OCI-LY3 (cell line): Measurements from ENCODE around the gene MEG3.

ENCODE experiments used
- H2AFZ ChIP-seq: fragments of 200-600, 300-600 bp; shearing (Covaris generic); 2 replicates; pipeline ENCODE4 v1.6.0; 2014; ENCODE audit warnings: antibody characterized with exemption, low read depth, low read length
- H3K27ac ChIP-seq: fragments of 200-600, 300-600 bp; sonication (generic); 2 replicates; pipeline ENCODE4 v1.5.1; 2014; ENCODE audit warnings: mild to moderate bottlenecking, low read length, moderate library complexity, mixed read lengths
- H3K27me3 ChIP-seq: fragments of 200-600, 300-600 bp; sonication (generic); 2 replicates; pipeline ENCODE4 v1.6.1; 2014; ENCODE audit warnings: low read depth, low read length, mixed read lengths
- H3K36me3 ChIP-seq: fragments of 200-600, 300-600 bp; sonication (generic); replicated peaks from 2 replicates; pipeline ENCODE3; 2014; ENCODE audit warnings: low read depth, low read length, mixed read lengths
- H3K4me1 ChIP-seq: fragments of 300-600, 200-600 bp; sonication (generic); 2 replicates; pipeline ENCODE4 v1.6.1; 2014; ENCODE audit warnings: low read length, mixed read lengths
- H3K4me2 ChIP-seq: fragments of 200-600, 300-600 bp; sonication (generic); 2 replicates; pipeline ENCODE4 v1.6.1; 2014; ENCODE audit warnings: low read length, mixed read lengths
- H3K4me3 ChIP-seq: fragments of 300-600, 200-600 bp; sonication (generic); 2 replicates; pipeline ENCODE4 v1.5.1; 2014; ENCODE audit warnings: antibody characterized with exemption, mild to moderate bottlenecking, low read length, moderate library complexity
- H3K79me2 ChIP-seq: fragments of 300-600, 200-600 bp; shearing (Covaris generic); 2 replicates; pipeline ENCODE4 v1.6.1; 2014; ENCODE audit warnings: mild to moderate bottlenecking, low read length, mixed read lengths
- H3K9ac ChIP-seq: fragments of 300-600, 200-600 bp; shearing (Covaris generic); 2 replicates; pipeline ENCODE4 v1.6.0; 2014; ENCODE audit warnings: mild to moderate bottlenecking, low read length, moderate library complexity
- H3K9me3 ChIP-seq: fragments of 200-600, 300-600 bp; shearing (Covaris generic); 2 replicates; pipeline ENCODE4 v1.6.1; 2014; ENCODE audit warnings: low read length, mixed read lengths; ENCODE audit not compliant: insufficient read depth
- H4K20me1 ChIP-seq: fragments of 200-600, 300-600 bp; sonication (generic); 2 replicates; pipeline ENCODE4 v1.6.1; 2016; ENCODE audit warnings: low read length, mixed read lengths; ENCODE audit not compliant: insufficient read depth
- EZH2phosphoT487 ChIP-seq: fragments of 200-600 bp; shearing (Covaris generic); IDR thresholded peaks from 2 replicates; pipeline ENCODE4 v1.6.1; 2018; ENCODE audit warnings: antibody characterized with exemption, mixed run types, low read depth
- TF ChIP-seq, protein P1 (sequence below): fragments of 200-600, 300-600 bp; sonication (generic); IDR thresholded peaks from 2 replicates; pipeline ENCODE4 v1.5.1; 2014; ENCODE audit warnings: antibody characterized with exemption, low read length, low read depth

The MEG3 gene

DNA sequence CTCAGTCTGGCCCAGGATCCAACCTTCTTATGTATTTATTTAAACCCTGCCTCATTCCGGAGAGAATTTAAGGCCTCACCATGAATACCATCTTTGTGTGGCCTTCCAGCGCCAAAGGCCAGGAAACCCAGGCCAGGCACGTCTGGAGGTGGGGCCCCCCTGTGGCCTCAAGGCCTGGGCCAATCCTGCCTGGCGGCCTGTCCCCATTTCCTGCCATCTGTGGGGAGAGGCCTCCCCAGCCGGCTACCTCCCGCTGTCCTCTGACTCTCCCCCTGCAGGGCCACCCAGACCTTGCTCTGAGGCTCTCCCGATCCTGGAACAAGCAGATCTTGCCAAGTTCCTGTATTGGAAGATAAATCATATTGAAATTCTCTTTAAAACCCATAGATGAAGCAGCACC is 37.4 kb upstream of the MEG3 start:
- H3K4me1 ChIP-seq = no peaks in the 10 kb centered on the region
- no peaks in the 10 kb centered on the region for H3K36me3 ChIP-seq
- H3K9me3 ChIP-seq = no peaks in the 10 kb centered on the region
- no peaks in the 10 kb centered on the region for H4K20me1 ChIP-seq
- H2AFZ ChIP-seq = no peak overlapping the region
- H3K27ac ChIP-seq = no peak overlapping the region
- H3K79me2 ChIP-seq = no peaks in the 10 kb centered on the region
- H3K4me3 ChIP-seq = no peak overlapping the region
- no peaks in the 10 kb centered on the region for H3K27me3 ChIP-seq
- no peak for TF ChIP-seq EZH2phosphoT487
- TF ChIP-seq, protein P1, sequence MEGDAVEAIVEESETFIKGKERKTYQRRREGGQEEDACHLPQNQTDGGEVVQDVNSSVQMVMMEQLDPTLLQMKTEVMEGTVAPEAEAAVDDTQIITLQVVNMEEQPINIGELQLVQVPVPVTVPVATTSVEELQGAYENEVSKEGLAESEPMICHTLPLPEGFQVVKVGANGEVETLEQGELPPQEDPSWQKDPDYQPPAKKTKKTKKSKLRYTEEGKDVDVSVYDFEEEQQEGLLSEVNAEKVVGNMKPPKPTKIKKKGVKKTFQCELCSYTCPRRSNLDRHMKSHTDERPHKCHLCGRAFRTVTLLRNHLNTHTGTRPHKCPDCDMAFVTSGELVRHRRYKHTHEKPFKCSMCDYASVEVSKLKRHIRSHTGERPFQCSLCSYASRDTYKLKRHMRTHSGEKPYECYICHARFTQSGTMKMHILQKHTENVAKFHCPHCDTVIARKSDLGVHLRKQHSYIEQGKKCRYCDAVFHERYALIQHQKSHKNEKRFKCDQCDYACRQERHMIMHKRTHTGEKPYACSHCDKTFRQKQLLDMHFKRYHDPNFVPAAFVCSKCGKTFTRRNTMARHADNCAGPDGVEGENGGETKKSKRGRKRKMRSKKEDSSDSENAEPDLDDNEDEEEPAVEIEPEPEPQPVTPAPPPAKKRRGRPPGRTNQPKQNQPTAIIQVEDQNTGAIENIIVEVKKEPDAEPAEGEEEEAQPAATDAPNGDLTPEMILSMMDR = no peak
- no peak overlapping the region for H3K4me2 ChIP-seq
- no peak overlapping the region for H3K9ac ChIP-seq

DNA sequence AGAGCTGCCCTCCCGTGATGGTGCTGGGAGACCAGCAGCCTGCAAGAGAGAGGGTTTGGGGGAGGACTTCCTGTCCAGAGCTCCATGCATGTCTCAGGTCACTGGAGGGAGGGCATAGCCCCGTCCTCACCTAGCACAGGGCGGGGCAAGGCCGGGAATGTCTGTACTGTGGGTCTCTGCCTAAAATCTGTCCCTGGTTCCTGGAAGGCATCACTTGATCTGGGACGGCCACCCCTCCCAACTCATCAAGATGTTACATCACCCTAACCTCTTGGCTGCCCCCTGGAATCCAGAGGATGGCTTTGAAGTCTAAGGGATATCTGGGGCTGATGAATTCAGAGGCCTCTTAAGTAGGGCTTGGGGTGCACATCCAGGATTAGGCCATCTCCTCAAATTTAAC is 37.0 kb upstream of the MEG3 start:
- Histone ChIP-seq H3K4me2 (no peak overlapping the region), H3K27ac (no peak overlapping the region), H3K4me3 (no peak overlapping the region), H3K36me3 (no peaks in the 10 kb centered on the region), H3K27me3 (no peaks in the 10 kb centered on the region), H2AFZ (no peak overlapping the region), H3K9ac (no peak overlapping the region), H3K79me2 (no peaks in the 10 kb centered on the region), H3K4me1 (no peaks in the 10 kb centered on the region), H3K9me3 (no peaks in the 10 kb centered on the region), H4K20me1 (no peaks in the 10 kb centered on the region)
- TF ChIP-seq, protein P1 = no peak
- no peak for TF ChIP-seq EZH2phosphoT487

DNA sequence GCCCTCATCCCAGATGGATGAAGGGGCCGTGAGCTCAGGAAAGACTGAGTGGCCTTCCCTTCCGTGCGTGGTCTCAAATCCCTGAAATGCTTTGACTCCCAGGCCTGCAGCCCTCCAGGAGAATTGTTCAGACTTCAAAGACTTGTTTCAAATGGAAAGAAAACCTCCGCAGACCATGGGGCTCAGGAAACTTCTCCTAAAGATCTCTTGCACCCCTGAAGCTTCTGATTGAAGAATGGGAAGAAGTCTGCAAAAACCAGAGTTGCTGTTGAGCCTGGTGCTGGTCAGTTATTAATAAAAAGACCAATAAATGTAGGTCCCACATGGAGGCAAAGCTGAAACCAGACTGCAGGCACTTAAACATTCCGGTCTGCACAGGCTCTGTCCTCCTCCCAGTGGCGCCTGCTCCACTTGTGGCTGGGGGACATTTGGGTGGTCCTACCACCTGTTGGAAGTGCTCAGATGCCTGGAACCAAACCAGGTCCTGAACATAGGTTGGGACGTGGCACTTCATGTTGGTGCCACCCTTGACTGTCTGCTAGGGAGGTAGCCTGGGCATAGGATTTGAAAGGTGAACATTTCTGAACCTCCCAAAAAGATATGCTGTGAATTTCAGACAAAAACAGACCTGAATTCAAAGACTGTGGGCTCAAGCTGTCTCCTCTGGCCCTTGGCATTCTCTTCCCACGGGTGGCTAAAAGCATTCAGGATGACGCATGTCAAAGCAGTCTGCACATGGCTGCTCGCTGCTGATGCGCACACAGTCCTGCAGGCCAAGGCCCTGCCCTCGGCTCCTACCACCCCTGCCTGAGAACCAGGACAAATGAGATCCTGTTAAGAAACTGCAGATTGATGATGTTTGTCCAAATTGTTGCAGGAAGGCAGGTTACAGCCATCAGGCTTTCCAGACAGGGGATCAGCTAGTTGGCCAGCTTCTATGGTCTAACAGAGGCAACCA is 36.2 kb upstream of the MEG3 start:
- no peaks in the 10 kb centered on the region for H3K9me3 ChIP-seq
- H3K79me2 ChIP-seq = no peaks in the 10 kb centered on the region
- H3K36me3 ChIP-seq = no peaks in the 10 kb centered on the region
- no peak overlapping the region for H3K4me2 ChIP-seq
- H3K27ac ChIP-seq = no peak overlapping the region
- TF ChIP-seq, protein P1 = no peak
- no peak for TF ChIP-seq EZH2phosphoT487
- H3K9ac ChIP-seq = no peak overlapping the region
- H3K4me3 ChIP-seq = no peak overlapping the region
- no peaks in the 10 kb centered on the region for H4K20me1 ChIP-seq
- H3K4me1 ChIP-seq = no peaks in the 10 kb centered on the region
- no peak overlapping the region for H2AFZ ChIP-seq
- H3K27me3 ChIP-seq = no peaks in the 10 kb centered on the region

DNA sequence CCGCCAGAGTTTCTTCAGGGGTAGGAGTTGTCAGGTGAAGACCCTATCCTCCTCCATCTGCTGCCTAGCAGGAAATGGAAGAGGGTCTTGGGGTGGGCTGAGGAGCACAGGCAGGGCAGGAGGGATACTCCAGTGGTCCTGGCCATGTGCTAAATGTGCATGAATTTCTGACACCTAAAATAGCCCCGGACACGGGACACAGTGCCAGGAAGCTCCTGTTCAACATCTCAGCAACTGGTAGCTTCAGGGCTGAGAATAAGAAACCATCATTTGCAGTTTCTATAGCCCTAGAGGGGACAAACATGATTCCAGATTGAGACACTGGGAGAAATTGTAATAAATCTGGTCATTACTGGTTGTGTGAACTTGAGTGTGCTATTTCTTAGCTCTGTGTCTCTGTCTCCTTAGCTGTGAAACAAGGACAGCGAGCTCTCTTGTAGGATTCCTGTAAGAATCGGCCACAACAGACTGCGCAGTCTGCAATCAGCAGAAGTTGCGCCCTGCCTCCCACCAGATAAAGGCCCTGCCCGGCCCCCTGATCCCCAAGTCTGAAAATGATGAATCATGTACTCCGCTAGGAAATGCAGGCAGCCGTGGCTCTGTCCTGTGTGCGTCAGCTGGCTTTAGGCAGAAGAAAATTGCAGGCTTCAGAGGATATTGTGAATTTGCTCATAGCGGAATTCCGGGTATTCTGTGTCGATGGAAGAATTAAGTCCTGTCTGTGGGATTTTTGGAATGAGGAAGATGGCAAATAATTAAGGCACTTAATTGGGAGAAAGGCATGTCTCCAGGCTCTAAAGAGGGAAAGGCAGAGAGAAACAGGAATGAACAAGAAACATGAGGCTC is 35.2 kb upstream of the MEG3 start:
- TF ChIP-seq, protein P1 = no peak
- TF ChIP-seq EZH2phosphoT487 = no peak
- no peak overlapping the region for H3K4me3 ChIP-seq
- H3K9me3 ChIP-seq = no peaks in the 10 kb centered on the region
- H4K20me1 ChIP-seq = no peaks in the 10 kb centered on the region
- no peaks in the 10 kb centered on the region for H3K79me2 ChIP-seq
- no peak overlapping the region for H2AFZ ChIP-seq
- H3K36me3 ChIP-seq = no peaks in the 10 kb centered on the region
- H3K4me2 ChIP-seq = no peak overlapping the region
- no peak overlapping the region for H3K9ac ChIP-seq
- no peaks in the 10 kb centered on the region for H3K27me3 ChIP-seq
- H3K4me1 ChIP-seq = no peaks in the 10 kb centered on the region
- no peak overlapping the region for H3K27ac ChIP-seq
